Muscle of arm (tissue), 14 donors: ENCODE results near the gene SNRK. TPM values are rescaled to one million over a fixed set of nuclear protein-coding genes. Genes with fewer than 3 reads are reported as not detected.

Experiments
- DNase-seq: peaks from one replicate; pipeline ENCODE4 v3.0.0-alpha.2; 2013
- long read RNA-seq, 11 donors: transcript quantifications; one replicate each; lab custom pipeline, GENCODE V29; 2026
- polyA plus RNA-seq, 12 donors: library from polyadenylated mRNA; unstranded; fragments of 120-200 nt; gene quantifications; one replicate each; pipeline ENCODE4 v1.2.1, GENCODE V29; 2013; ENCODE audit not compliant: insufficient read length in 12 of 12

SNRK gene, protein sequence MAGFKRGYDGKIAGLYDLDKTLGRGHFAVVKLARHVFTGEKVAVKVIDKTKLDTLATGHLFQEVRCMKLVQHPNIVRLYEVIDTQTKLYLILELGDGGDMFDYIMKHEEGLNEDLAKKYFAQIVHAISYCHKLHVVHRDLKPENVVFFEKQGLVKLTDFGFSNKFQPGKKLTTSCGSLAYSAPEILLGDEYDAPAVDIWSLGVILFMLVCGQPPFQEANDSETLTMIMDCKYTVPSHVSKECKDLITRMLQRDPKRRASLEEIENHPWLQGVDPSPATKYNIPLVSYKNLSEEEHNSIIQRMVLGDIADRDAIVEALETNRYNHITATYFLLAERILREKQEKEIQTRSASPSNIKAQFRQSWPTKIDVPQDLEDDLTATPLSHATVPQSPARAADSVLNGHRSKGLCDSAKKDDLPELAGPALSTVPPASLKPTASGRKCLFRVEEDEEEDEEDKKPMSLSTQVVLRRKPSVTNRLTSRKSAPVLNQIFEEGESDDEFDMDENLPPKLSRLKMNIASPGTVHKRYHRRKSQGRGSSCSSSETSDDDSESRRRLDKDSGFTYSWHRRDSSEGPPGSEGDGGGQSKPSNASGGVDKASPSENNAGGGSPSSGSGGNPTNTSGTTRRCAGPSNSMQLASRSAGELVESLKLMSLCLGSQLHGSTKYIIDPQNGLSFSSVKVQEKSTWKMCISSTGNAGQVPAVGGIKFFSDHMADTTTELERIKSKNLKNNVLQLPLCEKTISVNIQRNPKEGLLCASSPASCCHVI
- 10 to 100 TPM in 11 of 12 donors, not detected in 1; 30.7 to 38.7 (median 35.8) TPM for polyA plus RNA-seq
- long read RNA-seq, donor 1, full-length matches to known transcripts, result 4 of 27 reads
- long read RNA-seq, donor 1, partial matches to known transcripts, result 23 of 27 reads
- long read RNA-seq, donor 1, other reads (novel, unspliced or antisense), result 0 of 27 reads
- long read RNA-seq, donor 2, full-length matches to known transcripts, result 11 of 11 reads
- long read RNA-seq, donor 2, partial matches to known transcripts, result 0 of 11 reads
- long read RNA-seq, donor 2, other reads (novel, unspliced or antisense), result 0 of 11 reads
- long read RNA-seq, donor 3, full-length matches to known transcripts, result 4 of 4 reads
- long read RNA-seq, donor 3, partial matches to known transcripts, result 0 of 4 reads
- long read RNA-seq, donor 3, other reads (novel, unspliced or antisense), result 0 of 4 reads
- long read RNA-seq, donor 4, full-length matches to known transcripts, result 2 of 2 reads
- long read RNA-seq, donor 4, partial matches to known transcripts, result 0 of 2 reads
- long read RNA-seq, donor 4, other reads (novel, unspliced or antisense), result 0 of 2 reads
- long read RNA-seq, donor 5, full-length matches to known transcripts, result 7 of 7 reads
- long read RNA-seq, donor 5, partial matches to known transcripts, result 0 of 7 reads
- long read RNA-seq, donor 5, other reads (novel, unspliced or antisense), result 0 of 7 reads
- long read RNA-seq, donor 6, full-length matches to known transcripts, result 4 of 4 reads
- long read RNA-seq, donor 6, partial matches to known transcripts, result 0 of 4 reads
- long read RNA-seq, donor 6, other reads (novel, unspliced or antisense), result 0 of 4 reads
- long read RNA-seq, donor 7, full-length matches to known transcripts, result 3 of 3 reads
- long read RNA-seq, donor 7, partial matches to known transcripts, result 0 of 3 reads
- long read RNA-seq, donor 7, other reads (novel, unspliced or antisense), result 0 of 3 reads
- long read RNA-seq, donor 8, full-length matches to known transcripts, result 7 of 7 reads
- long read RNA-seq, donor 8, partial matches to known transcripts, result 0 of 7 reads
- long read RNA-seq, donor 8, other reads (novel, unspliced or antisense), result 0 of 7 reads
- long read RNA-seq, donor 9, partial matches to known transcripts, result 0 of 1 reads
- long read RNA-seq, donor 9, other reads (novel, unspliced or antisense), result 0 of 1 reads
- long read RNA-seq, donor 10, full-length matches to known transcripts, result 10 of 10 reads
- long read RNA-seq, donor 10, partial matches to known transcripts, result 0 of 10 reads
- long read RNA-seq, donor 10, other reads (novel, unspliced or antisense), result 0 of 10 reads
- long read RNA-seq, donor 11, full-length matches to known transcripts, result 4 of 4 reads
- long read RNA-seq, donor 11, partial matches to known transcripts, result 0 of 4 reads
- long read RNA-seq, donor 11, other reads (novel, unspliced or antisense), result 0 of 4 reads

DNA sequence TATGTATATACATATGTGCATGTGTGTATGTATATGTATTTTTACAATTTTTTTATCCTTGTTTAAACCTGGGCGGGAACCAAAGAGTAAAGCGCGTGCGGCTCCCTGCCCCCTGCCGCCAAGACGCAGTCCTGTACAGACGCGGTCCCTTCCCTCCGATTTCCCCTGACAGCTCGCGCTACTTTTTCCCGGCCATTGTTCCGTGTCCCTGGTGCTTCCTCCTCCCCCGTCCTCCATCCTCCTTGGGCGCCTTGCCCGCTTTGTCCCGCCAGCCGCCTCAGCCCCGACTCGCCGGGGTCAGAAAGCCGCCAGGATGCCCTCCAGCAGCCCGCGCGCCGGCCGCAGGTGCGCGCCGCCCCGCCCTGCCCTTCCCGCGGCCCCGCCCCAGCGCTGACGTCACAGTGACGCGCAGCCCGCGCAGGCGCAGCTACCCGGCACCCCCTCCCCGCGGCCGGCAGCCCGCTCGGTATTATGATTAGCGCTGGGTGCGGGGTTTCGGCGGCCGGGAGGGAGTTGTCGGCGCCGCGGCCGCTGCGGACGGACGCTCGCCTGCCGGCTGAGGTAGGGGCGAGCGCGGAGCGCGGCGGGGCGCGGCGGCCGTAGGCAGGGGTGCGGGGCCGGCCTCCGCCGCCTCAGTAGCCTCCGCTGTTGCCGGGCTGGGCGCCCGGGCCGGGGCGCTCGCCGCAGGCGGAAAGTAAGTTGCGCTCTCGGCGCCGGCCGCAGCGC lies at the start of gene SNRK:
SNRK (plus strand) TSS at position 426 of the 726 bp plus-strand sequence. CDS start 16,664 bp downstream, outside the sequence.
- peak; percentile 86 for DNase-seq

DNA sequence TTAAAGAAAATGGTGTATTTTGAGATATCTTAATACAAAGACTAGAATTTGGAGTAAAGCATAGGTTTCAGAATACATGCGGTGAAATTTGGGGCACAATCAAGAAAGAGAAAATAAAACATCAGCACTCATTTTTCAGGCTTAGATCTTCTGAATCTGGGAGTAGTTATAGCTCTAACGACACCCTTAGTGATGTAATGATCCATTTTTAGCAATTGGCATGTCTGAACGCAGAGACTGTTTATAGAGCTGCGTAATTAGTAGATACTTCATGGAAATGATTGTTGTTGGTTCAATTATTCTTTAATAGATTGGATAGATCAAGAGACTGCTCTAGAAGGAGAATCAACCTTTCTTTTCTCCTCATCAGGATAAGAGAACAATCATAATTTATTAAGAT lies 47.5 kb upstream of the SNRK start:
- no peak for DNase-seq

DNA sequence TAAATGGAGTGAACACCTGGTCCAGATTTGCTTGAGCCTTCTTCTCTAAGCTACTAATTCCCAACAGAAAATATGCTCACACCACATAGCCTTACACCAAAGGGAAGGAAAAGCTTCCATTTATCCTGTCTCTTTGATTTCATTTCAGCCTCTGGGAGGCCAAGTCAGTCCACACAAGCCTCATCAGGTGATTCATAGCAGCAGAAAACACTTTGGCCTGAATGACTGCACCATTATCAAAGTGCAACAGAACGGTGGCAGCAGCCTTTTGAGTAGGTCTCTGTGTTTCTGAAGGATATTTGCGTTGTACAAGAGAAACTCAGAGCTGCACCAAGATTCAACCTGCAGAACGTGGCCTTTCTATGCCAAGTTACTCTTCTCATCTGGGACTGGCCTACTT lies 46.6 kb upstream of the SNRK start:
- DNase-seq, result no peak

DNA sequence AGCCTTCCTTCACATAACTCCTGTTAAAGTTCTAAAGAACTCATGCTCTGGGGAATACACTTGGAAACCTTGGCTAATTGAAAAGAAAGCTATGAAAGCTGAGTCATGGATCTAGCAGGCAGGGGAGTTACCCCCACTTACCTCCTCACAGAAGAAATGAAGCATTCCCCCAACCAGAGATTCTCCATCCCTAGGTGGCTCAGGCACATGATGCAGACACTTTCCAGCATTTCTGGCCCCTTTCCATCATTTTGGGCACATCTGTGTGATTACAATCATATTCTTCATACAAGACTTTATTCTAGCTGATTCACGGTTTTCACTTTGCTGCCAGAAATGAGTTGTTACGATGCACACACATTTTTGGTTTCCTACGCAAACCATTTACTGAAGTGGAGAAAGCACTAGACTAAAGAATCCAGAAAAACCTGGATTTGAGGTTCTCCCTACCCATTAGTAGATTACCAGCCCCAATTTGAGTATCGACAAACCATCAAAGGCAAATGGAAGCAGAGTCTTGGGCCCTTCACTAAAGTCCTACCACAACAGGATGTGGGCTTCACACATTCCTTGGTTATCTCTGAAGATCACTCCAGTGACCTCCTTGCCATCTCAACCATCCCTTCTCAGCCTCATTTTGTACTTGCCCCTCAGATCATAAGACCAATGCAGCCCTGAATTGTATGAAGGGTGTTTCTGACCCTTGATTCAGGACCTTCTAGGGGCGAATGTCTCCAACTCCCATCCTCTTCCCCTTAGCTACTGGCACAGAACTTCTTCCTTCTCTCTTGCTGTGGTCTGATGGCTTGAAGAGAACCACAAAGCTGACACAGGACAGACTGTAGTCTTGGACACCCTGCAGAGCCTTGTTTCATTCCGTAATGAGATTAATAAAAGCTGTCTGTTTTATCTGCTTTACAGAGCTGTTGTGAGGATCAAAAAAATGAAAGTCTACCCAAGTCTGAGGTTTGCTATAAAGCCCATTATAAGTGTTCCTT lies 42.5 kb upstream of the SNRK start:
- no peak for DNase-seq

DNA sequence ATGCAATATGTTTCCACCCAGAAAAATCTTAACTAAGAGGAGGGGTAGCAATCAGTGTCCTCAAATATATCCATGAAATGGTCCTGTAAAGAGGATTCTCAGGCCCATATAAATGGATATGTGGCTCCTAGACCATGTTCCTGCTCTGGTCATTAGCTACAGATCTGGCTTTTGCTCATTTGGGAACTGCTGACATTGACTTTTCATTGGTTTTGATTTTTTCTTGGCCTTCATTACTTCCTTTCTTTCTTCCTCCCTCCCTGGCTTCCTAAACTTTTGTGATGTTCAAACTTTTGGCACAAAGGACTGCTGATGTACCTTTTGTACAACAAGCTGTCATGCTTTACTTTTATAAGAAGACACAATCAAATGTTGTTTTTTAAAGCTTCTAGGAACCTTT lies 41.6 kb upstream of the SNRK start:
- no peak for DNase-seq

DNA sequence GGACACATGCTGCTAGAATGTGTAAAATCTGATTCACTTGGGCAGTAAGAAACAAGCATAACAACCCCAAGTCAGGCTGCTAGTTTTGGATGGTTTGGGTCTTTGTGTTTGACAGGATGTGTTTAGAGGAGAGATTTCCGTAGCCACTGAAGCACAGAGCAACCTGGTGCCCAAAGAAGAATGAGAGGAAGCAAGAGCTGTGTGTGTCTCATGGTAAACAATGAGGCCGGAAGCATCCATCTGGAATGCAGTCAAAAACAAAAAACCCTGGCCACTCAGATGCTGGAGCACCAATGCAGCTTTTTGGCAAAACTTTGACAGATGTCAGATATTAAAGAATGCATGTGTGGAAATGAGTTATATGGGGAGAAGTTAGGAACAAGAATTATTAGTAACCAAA lies 39.4 kb upstream of the SNRK start:
- no peak for DNase-seq

DNA sequence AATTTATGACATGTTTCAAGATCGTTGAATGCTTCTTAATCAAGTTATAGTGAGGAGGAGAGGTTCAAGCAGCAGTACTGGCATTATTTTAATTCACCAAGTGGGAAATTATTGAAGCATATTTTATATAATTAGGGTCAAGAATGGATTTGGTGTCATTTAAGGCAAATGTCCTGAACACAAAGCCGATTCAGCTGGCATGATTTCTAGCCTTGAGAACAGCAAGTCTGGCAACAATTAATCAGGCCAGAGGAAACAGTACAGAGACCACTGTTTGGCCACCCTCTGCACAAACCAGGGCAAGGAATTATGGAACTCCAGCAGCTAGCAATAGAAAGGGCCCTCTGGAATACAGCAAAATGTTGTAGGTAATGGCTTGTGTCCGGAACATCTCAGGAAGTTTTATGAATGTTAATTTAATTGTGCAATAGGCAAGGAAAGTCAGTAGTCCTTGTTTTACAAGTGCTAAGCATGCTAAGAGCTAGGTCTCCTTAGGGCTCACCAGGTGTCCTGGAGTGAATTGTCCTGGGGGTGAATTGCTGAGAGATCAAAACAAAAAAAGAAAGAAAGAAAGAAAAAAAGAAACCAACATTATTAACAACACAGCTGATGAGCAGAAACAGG lies 38.7 kb upstream of the SNRK start:
- no peak for DNase-seq

DNA sequence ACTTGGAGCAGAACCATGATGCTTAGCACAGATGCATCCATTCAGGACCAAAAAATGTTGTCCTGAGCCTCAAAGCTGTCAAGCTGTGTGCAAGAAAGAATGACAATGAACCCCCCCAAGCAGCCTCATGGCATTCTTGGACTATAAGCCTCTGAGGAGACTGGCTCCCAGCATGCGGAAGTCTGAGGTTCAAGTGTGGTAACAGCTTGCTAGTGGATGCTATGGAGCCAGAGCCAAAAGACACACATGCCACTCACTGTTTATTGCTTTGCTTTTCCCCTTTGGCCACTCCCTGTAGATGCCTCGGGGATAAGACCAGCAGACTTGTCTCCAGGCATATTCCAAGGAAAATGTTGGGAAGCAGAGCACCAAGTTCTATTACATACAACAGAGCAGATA lies 38.2 kb upstream of the SNRK start:
- DNase-seq, result no peak

DNA sequence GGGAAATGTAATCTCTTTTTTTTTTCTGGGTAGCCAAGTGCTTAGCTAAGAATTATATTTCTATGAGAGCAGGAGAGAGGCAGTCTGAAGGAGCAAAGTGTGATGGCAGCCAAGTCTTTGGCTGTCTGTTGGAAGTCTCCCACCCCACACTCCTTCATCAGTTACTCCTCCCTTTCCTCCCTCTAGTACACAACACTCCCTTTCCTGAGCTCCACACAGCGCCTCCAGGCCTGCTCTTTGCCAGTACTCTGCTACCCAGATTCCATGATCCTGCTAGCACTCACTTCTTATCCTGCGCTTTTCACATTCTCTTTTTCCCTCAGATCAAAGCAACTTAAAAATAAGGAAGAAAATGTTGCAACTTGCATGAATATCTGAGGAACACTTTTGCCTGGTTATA lies 37.4 kb upstream of the SNRK start:
- DNase-seq, result no peak

DNA sequence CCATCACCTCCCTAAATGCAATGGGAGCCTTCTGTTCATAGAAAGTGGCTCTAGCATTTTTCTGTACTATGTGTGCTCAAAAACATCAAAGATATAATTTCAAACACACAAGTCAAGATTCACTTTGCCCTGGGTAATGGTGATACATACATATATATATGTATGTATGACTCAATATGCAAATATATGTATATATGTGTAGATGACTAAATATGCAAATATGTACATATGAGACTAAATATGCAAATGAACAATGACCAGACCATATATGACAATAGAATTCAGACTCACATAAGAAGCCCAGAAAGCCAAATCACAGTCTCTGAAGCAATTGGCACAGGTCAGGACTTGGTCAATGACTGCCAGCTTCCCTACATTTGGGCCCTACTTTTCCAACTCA lies 36.9 kb upstream of the SNRK start:
- DNase-seq, result no peak

DNA sequence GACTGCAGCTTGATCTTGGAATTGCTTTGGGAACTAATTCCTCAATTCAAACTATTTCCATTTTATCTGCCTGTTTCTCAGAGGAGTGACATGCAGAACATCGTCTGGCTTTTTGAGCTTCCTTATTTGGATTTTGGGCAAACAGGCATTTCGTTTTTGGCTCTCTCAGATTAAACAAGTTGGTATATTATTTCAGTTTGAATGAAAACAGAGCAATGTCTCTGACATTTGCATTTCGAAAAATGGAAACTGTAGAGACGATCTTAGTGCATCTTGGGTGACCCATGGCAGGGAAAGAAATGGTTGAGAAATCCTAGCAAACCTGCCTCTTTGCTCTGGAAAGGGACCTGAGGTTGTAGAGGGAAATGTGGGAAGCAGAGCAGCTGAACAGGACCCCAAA lies 33.0 kb upstream of the SNRK start:
- DNase-seq, result no peak

DNA sequence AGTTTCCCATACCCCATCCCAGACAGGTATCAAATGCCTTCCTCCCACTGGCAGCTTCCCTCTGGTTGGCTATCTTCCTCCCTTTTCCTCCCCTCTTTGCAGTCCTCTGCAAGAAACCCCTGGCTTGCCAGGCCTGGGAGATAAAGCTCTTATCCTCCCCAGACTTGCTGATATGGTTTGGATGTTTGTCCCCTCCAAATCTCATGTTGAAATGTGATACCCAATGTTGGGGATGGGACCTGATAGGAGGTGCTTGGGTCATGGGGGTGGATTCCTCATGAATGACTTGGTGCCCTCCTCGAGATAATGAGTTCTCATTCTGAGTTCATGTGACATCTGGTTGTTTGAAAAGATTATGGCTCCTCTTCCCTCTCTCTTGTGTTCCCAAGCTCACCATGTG lies 32.2 kb upstream of the SNRK start:
- no peak for DNase-seq

DNA sequence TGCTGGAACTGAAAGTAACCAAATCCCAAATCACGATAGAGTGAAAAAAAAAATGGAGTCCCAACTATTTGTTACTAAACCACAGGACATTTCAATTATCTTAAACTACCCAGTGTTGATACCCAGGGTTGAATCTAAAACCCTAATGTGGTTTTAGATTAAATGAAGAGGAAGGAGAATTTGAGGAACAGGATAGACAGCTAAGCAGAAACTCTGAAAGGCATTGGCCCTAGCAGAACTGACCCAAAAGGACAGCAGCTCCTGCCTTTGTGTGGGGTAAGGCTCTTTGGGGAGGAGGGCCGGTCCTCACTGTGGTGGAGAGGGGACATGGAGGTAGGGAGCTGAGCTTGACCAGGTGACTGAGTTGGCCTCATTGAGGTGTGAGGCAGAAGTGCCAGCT lies 30.7 kb upstream of the SNRK start:
- no peak for DNase-seq

DNA sequence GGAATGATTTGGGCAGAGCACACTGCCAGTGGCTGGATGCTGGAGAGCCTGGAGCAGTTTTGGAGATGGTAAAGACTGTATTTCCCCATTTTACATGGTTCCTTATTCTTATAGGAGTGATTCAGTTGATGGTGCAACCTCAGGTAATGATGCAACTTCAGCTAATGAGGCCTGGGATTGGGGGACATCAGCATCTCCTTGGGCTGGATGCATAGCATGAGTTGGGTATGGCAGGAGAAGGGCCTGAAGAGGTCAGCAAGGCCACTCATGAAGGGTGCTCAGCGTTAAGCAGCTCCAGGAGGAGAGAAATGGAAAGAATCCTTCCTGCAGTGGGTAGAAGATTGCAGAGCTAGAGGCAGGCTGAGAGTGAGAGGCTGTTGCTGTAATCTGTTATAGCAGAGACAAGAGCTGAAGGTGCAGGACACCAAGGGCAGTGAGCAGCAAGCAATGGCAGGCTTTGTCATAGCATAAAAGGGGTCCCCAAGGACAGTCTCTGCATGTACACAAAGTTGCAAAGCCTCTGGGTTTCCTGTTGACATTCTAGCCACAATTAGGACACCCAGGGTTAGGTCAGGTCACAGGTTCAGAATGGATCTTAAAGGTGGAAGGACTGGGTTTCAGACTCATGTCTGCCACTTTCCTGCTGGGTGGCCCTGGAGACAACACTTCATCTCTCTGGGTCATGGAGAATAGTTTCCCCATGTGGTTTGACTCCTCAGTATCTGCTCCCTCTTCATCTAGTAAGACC lies 29.5 kb upstream of the SNRK start:
- DNase-seq, result no peak

DNA sequence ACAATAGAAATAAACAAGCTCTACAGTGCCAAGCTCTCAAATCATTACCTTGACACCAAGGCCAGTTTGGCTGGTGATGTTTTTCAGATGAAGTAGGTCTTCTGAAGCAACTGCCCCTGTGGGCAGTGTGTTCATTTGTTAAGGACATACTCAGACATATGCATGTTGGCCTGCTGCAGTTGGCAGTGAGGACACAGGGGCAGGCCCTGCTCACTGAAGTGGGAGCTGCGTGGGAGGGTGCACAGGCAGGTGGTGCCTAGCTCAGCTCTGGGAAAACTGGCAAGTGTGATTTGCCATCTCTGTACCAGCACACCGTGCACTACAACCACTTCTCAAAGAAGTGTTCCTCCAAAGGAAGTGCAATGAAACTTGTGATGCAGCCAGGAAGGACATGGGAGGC lies 28.5 kb upstream of the SNRK start:
- no peak for DNase-seq

DNA sequence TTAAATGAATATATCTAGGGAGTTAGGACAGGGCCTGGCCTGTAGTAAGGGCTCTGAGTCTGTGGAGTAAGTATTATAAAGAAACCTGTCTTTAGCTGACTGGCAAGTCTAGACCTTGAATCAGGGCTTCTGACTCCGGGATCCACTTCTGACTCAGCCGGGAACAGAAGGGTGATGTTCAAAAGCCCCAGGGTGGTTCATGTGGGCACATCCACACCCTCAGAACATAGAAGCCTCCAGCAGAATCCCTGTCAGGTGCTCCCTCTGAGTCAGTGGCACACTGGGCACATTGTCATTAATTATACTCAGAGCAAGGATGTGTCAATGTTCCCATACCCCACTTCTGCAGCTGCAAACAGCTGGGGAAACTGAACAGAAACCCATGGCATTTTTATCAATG lies 26.7 kb upstream of the SNRK start:
- no peak for DNase-seq

DNA sequence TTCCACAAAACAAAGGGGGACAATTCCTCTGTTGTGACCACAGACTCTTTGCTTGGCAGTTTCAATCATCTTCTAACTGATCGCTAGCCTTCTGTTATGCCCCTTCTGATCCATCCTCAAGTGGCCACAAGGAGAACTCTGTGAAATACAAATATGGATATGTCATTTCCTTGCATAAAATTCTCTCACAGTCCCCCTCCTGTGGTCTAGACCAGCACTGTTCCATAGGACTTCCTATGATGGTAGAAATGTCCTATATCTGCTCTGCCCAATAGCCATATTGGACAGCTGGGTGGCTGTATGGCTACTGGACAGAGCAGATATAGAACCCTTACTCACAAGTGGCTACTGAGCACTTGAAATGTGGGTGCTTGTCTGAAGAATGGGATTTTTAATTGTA lies 25.9 kb upstream of the SNRK start:
- no peak for DNase-seq
